ENCODE measurements around the gene ABCC4. TPM values are rescaled to one million over a fixed set of nuclear protein-coding genes. Genes with fewer than 3 reads are reported as not detected.

The ABCC4 gene
- total RNA-seq, 1 experiment from 2014 or later, result 26.3 TPM

DNA sequence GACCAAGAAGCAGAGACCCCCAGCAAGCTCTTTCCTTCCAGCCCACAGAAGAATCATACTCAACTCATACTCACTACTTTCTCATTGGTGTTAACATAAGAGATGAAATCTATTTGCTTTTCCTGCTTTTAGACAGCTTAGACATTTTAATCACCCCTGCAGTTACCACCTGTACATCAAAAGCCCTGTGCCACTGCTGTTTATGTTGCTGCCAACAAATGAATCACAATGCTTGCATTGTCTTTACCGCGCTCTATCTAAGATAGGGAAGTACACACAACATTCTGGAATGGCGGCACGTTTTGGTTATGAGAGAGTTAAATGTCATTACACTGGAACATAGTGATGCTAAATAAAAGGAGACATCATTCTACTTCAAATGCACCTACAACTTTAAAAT is 95.1 kb downstream of the ABCC4 start (continued):
- TF ChIP-seq CEBPB (IDR thresholded peaks at IDR 0.05; ENCODE audit: low read depth) (no peak), SIN3A (IDR thresholded peaks at IDR 0.05; ENCODE audit: low read depth) (no peak)

DNA sequence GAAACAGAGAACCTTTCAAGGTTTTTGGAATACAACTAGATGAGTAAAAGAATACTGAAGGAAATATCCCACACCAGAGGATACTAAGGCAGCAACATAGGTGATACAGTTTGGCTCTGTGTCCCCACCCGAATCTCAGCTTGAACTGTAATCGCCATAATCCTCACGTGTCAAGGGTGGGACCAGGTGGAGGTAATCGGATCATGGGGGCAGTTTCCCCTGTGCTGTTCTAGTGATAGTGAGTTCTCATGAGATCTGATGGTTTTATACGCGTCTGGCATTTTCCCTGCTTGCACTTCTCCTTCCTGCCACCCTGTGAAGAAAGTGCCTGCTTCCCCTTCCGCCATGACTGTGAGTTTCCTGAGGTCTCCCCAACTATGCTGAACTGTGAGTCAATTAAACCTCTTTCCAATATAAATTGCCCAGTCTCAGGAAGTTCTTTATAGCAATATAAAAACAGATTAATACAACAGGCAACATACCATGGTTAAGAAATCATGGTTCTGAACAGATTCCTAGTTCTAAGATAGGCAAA is 97.0 kb downstream of the ABCC4 start:
- H3K4me2 ChIP-seq (ENCODE audit: low read length), result no peak overlapping the region
- no peaks in the 10 kb centered on the region for H3K9me2 ChIP-seq (ENCODE audit: insufficient read depth)
- DNase-seq (ENCODE audit: low read depth, low spot score) (no peak), ATAC-seq (no peak)
- CTCF ChIA-PET, result no interaction called here
- BruUV-seq (replicated peaks), result no TSS peak
- RAD21 ChIA-PET (ENCODE audit: low non-redundant PET in 1 of 2, low total read pairs in 2 of 2, uncharacterized antibody in 2 of 2, unreplicated experiment in 2 of 2), result no interaction called here
- TF ChIP-seq, protein P1, sequence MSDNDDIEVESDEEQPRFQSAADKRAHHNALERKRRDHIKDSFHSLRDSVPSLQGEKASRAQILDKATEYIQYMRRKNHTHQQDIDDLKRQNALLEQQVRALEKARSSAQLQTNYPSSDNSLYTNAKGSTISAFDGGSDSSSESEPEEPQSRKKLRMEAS (IDR thresholded peaks at IDR 0.05), result no peak
- TF ChIP-seq EZH2 (IDR thresholded peaks at IDR 0.05) (no peak), EZH2phosphoT487 (IDR thresholded peaks at IDR 0.05; ENCODE audit: borderline replicate concordance) (no peak), ELF1 (IDR thresholded peaks at IDR 0.05; ENCODE audit: borderline replicate concordance, low read depth) (no peak), CEBPB (IDR thresholded peaks at IDR 0.05; ENCODE audit: low read depth) (no peak), SRF (IDR thresholded peaks at IDR 0.05; ENCODE audit: low read depth) (no peak), TCF7L2 (IDR thresholded peaks at IDR 0.05; ENCODE audit: borderline replicate concordance, extremely low read depth, insufficient read depth, insufficient read length) (no peak)
- TF ChIP-seq, protein P2, sequence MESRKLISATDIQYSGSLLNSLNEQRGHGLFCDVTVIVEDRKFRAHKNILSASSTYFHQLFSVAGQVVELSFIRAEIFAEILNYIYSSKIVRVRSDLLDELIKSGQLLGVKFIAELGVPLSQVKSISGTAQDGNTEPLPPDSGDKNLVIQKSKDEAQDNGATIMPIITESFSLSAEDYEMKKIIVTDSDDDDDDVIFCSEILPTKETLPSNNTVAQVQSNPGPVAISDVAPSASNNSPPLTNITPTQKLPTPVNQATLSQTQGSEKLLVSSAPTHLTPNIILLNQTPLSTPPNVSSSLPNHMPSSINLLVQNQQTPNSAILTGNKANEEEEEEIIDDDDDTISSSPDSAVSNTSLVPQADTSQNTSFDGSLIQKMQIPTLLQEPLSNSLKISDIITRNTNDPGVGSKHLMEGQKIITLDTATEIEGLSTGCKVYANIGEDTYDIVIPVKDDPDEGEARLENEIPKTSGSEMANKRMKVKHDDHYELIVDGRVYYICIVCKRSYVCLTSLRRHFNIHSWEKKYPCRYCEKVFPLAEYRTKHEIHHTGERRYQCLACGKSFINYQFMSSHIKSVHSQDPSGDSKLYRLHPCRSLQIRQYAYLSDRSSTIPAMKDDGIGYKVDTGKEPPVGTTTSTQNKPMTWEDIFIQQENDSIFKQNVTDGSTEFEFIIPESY (IDR thresholded peaks at IDR 0.05; ENCODE audit: extremely low read depth, insufficient replicate concordance, low read length), result no peak
- TF ChIP-seq, protein P3, sequence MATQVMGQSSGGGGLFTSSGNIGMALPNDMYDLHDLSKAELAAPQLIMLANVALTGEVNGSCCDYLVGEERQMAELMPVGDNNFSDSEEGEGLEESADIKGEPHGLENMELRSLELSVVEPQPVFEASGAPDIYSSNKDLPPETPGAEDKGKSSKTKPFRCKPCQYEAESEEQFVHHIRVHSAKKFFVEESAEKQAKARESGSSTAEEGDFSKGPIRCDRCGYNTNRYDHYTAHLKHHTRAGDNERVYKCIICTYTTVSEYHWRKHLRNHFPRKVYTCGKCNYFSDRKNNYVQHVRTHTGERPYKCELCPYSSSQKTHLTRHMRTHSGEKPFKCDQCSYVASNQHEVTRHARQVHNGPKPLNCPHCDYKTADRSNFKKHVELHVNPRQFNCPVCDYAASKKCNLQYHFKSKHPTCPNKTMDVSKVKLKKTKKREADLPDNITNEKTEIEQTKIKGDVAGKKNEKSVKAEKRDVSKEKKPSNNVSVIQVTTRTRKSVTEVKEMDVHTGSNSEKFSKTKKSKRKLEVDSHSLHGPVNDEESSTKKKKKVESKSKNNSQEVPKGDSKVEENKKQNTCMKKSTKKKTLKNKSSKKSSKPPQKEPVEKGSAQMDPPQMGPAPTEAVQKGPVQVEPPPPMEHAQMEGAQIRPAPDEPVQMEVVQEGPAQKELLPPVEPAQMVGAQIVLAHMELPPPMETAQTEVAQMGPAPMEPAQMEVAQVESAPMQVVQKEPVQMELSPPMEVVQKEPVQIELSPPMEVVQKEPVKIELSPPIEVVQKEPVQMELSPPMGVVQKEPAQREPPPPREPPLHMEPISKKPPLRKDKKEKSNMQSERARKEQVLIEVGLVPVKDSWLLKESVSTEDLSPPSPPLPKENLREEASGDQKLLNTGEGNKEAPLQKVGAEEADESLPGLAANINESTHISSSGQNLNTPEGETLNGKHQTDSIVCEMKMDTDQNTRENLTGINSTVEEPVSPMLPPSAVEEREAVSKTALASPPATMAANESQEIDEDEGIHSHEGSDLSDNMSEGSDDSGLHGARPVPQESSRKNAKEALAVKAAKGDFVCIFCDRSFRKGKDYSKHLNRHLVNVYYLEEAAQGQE (IDR thresholded peaks at IDR 0.05; ENCODE audit: low read depth), result no peak
- 0 out of 2 replicates have a peak, but pooled peaks cover 6% of the 10 kb centered on the region for H3K79me2 ChIP-seq (ENCODE audit: insufficient read depth, low read length)
- intact Hi-C loops (cut with micrococcal nuclease), result no loop called here
- no peak overlapping the region for H3K27ac ChIP-seq (ENCODE audit: low read depth, low read length)
- no peaks in the 10 kb centered on the region for H3K4me1 ChIP-seq (ENCODE audit: control insufficient read depth in 1 of 2, insufficient read depth in 2 of 2, low read length in 2 of 2)
- no peak overlapping the region for H2AFZ ChIP-seq (ENCODE audit: low read depth, low read length, poor library complexity, severe bottlenecking)
- H3K4me3 ChIP-seq (replicated peaks in 1 of 2; ENCODE audit: low read depth in 1 of 2, low read length in 2 of 2), result no peak overlapping the region
- H3K36me3 ChIP-seq (ENCODE audit: control insufficient read depth in 1 of 2, insufficient read depth in 2 of 2, low read length in 2 of 2), result peaks cover 0 to 17% of the 10 kb centered on the region in 2 experiments; a peak in 3 of 4 replicates
- no peak overlapping the region for H3K9ac ChIP-seq (ENCODE audit: low read length)
- no peaks in the 10 kb centered on the region for H4K20me1 ChIP-seq (ENCODE audit: insufficient read depth)
- no peaks in the 10 kb centered on the region for H3K27me3 ChIP-seq (ENCODE audit: insufficient read depth, low read length)
- H3K9me3 ChIP-seq (ENCODE audit: control insufficient read depth in 1 of 2, insufficient read depth in 1 of 2, low read depth in 1 of 2, low read length in 2 of 2), result no peaks in the 10 kb centered on the region
- POLR2A ChIA-PET, result no interaction called here
